IMR-90 (cell line): ENCODE data around the gene STXBP4. TPM values are rescaled to one million over a fixed set of nuclear protein-coding genes. Genes with fewer than 3 reads are reported as not detected.

Experiments used
- ATAC-seq: fragments of 200-7000 bp; cut with Tn5 transposase; 2 replicates; pipeline ENCODE4 v1.9.1; 2020; ENCODE audit warnings: low read depth, mild to moderate bottlenecking, moderate library complexity
- BruUV-seq: library from RNA; stranded (reverse); fragments of 400-500 nt; replicated peaks from 2 replicates; lab custom pipeline; 2021; lab: Mats Ljungman, UMichigan
- CTCF ChIA-PET: fragments of 300-600 bp; formaldehyde crosslinking; extraction: SDS; loops from one replicate; lab custom pipeline; 2021; ENCODE audit warnings: antibody characterized with exemption; lab: Yijun Ruan, JAX
- POLR2A ChIA-PET: fragments of 300-600 bp; sonication (Branson Sonifier 250); formaldehyde crosslinking; loops from one replicate; lab custom pipeline; 2022; ENCODE audit warnings: antibody characterized with exemption; ENCODE audit not compliant: unreplicated experiment; lab: Charles Lee
- DNase-seq: peaks from one replicate; pipeline ENCODE4 v3.0.0; 2013
- H2AFZ ChIP-seq: replicated peaks from 2 replicates; pipeline ENCODE3; 2013; ENCODE audit warnings: low read length, mild to moderate bottlenecking; ENCODE audit not compliant: poor library complexity
- H2AK5ac ChIP-seq: 2 replicates; pipeline ENCODE4 v1.6.1; 2013; ENCODE audit warnings: low read depth, low read length, inconsistent platforms
- H2AK9ac ChIP-seq: replicated peaks from 2 replicates; pipeline ENCODE3; 2013; ENCODE audit warnings: mild to moderate bottlenecking, low read depth, low read length, moderate library complexity; ENCODE audit not compliant: poor library complexity
- H2BK120ac ChIP-seq: 2 replicates; pipeline ENCODE4 v1.6.1; 2013; ENCODE audit warnings: low read depth, low read length, inconsistent platforms
- H2BK15ac ChIP-seq: 3 replicates; pipeline ENCODE4 v1.6.1; 2013; ENCODE audit warnings: low read depth, low read length, inconsistent platforms
- H2BK20ac ChIP-seq: 2 replicates; pipeline ENCODE4 v1.6.1; 2013; ENCODE audit warnings: low read depth, mild to moderate bottlenecking, inconsistent platforms, low read length, moderate library complexity
- H2BK5ac ChIP-seq: 2 replicates; pipeline ENCODE4 v1.6.1; 2013; ENCODE audit warnings: mild to moderate bottlenecking, low read depth, low read length, inconsistent platforms; ENCODE audit not compliant: poor library complexity, severe bottlenecking
- H3K14ac ChIP-seq: replicated peaks from 2 replicates; pipeline ENCODE4 v1.6.1; 2013; ENCODE audit warnings: low read depth, low read length, inconsistent platforms
- H3K18ac ChIP-seq: 2 replicates; pipeline ENCODE4 v1.6.1; 2013; ENCODE audit warnings: low read depth, low read length, control low read depth
- H3K23ac ChIP-seq: 2 replicates; pipeline ENCODE4 v1.6.1; 2013; ENCODE audit warnings: low read depth, low read length, inconsistent platforms
- H3K27ac ChIP-seq: 2 replicates; pipeline ENCODE4 v1.5.1; 2013; ENCODE audit warnings: mild to moderate bottlenecking, control low read depth, low read length; ENCODE audit not compliant: insufficient read depth
- H3K27me3 ChIP-seq: 2 replicates; pipeline ENCODE4 v1.6.1; 2013; ENCODE audit warnings: low read length; ENCODE audit not compliant: control insufficient read depth, insufficient read depth
- H3K36me3 ChIP-seq: 2 replicates; pipeline ENCODE4 v1.6.1; 2013; ENCODE audit warnings: low read length, mixed read lengths; ENCODE audit not compliant: control insufficient read depth, insufficient read depth
- H3K4ac ChIP-seq: 2 replicates; pipeline ENCODE4 v1.6.1; 2013; ENCODE audit warnings: low read depth, low read length, inconsistent platforms
- H3K4me1 ChIP-seq: 2 replicates; pipeline ENCODE4 v1.6.1; 2013; ENCODE audit warnings: low read length, mixed read lengths; ENCODE audit not compliant: control insufficient read depth, insufficient read depth
- H3K4me2 ChIP-seq: 2 replicates; pipeline ENCODE4 v1.6.1; 2013; ENCODE audit warnings: low read depth, mild to moderate bottlenecking, control low read depth, low read length, moderate library complexity
- H3K4me3 ChIP-seq: 2 replicates; pipeline ENCODE4 v1.5.1; 2013; ENCODE audit warnings: low read depth, mild to moderate bottlenecking, control low read depth, low read length, moderate library complexity; ENCODE audit not compliant: insufficient read depth
- H3K56ac ChIP-seq: 2 replicates; pipeline ENCODE4 v1.6.1; 2013; ENCODE audit warnings: low read length, inconsistent platforms; ENCODE audit not compliant: insufficient read depth; ENCODE audit errors: extremely low read depth
- H3K79me1 ChIP-seq, 2 experiments: 2 replicates each; pipeline ENCODE4 v1.6.1; 2013; ENCODE audit warnings: low read length in 2 of 2, inconsistent platforms in 1 of 2, low read depth in 1 of 2
- H3K9ac ChIP-seq: 2 replicates; pipeline ENCODE4 v1.6.1; 2013; ENCODE audit warnings: low read depth, low read length, control low read depth
- H3K9me1 ChIP-seq: 2 replicates; pipeline ENCODE4 v1.6.1; 2013; ENCODE audit warnings: low read length, inconsistent platforms; ENCODE audit not compliant: insufficient read depth
- H3K9me3 ChIP-seq: 2 replicates; pipeline ENCODE4 v1.6.1; 2013; ENCODE audit warnings: low read length; ENCODE audit not compliant: control insufficient read depth, insufficient read depth
- H4K20me1 ChIP-seq: 2 replicates; pipeline ENCODE4 v1.6.1; 2013; ENCODE audit warnings: low read length, inconsistent platforms; ENCODE audit not compliant: insufficient read depth
- H4K5ac ChIP-seq: 2 replicates; pipeline ENCODE4 v1.6.1; 2013; ENCODE audit warnings: mild to moderate bottlenecking, low read depth, low read length, control low read depth
- H4K8ac ChIP-seq, 2 experiments: 2 replicates each; pipeline ENCODE4 v1.6.1; 2013; ENCODE audit warnings: low read depth in 2 of 2, low read length in 2 of 2, control low read depth in 1 of 2, inconsistent platforms in 1 of 2
- H4K91ac ChIP-seq: 2 replicates; pipeline ENCODE4 v1.6.1; 2013; ENCODE audit warnings: low read depth, low read length, inconsistent platforms; ENCODE audit not compliant: insufficient read depth
- MAFK ChIP-seq: IDR thresholded peaks from 2 replicates; pipeline ENCODE4 v1.6.1; 2012; ENCODE audit warnings: low read depth, low read length, improper control_type of control experiment
- dilution Hi-C: fragments of 300-500 bp; cut with HindIII; formaldehyde crosslinking; loops from one replicate; pipeline ENCODE4 v1.14.3; 2018; ENCODE audit warnings: low sequenced_read_pairs; ENCODE audit not compliant: unreplicated experiment
- in situ Hi-C: fragments of 300-500 bp; cut with MboI; formaldehyde crosslinking; loops from 3 replicates; pipeline ENCODE4 v1.14.3; 2019; ENCODE audit warnings: low sequenced_read_pairs, inconsistent platforms, mixed read lengths
- intact Hi-C: fragments of 100-400 bp; cut with micrococcal nuclease; formaldehyde crosslinking; loops from 2 replicates; pipeline ENCODE4 v1.10.0; 2022
- polyA plus RNA-seq, 3 experiments: library from polyadenylated mRNA; depleted of rRNA; stranded (reverse); fragments of >200 nt; gene quantifications; 2 replicates each; pipeline ENCODE4 v1.2.3, GENCODE V29; 2012; ENCODE audit warnings: low replicate concordance in 1 of 3
- total RNA-seq: library from RNA; depleted of rRNA; stranded (reverse); fragments of >200 nt; gene quantifications from 2 replicates; pipeline ENCODE4 v1.2.3, GENCODE V29; 2012

The STXBP4 gene
- total and polyA plus RNA-seq, 2 of the 4 experiments (the other 2 are of a cell fraction): 4.1 to 20.4 TPM

DNA sequence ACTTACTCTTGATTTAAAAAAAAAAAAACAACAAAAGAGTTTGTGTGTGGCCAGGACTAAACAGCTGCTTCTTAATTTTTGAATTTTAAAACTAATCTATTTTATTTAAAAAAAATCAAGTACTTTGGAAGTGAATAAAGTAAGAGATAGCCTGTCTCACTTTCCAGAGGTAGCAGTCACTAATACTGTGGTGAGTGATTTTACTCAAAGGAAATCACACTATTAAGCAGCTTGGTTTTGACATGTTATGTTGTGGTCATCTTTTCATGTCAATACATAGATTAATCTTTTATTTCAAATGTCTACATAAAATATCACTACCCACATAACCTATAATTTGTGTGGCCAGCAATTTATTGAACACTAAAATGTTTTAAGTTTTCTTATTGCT is 194.0 kb downstream of the STXBP4 start:
- Histone ChIP-seq H3K14ac (no peak overlapping the region), H4K5ac (no peak overlapping the region), H2AFZ (no peak overlapping the region), H3K27me3 (no peaks in the 10 kb centered on the region), H4K20me1 (no peaks in the 10 kb centered on the region), H2BK120ac (no peak overlapping the region), H3K56ac (no peak overlapping the region), H3K4me1 (peaks cover 4% of the 10 kb centered on the region), H4K91ac (no peak overlapping the region), H3K36me3 (no peaks in the 10 kb centered on the region), H3K9me3 (no peaks in the 10 kb centered on the region), H4K8ac (no peak overlapping the region), H2AK9ac (no peak overlapping the region), H3K4me2 (no peak overlapping the region), H3K79me1 (no peaks in the 10 kb centered on the region), H3K27ac (no peak overlapping the region), H2AK5ac (no peak overlapping the region), H2BK5ac (no peak overlapping the region), H3K18ac (no peak overlapping the region), H3K23ac (no peak overlapping the region), H2BK20ac (no peak overlapping the region), H3K4ac (no peak overlapping the region), H3K9ac (no peak overlapping the region), H3K9me1 (peaks cover 5% of the 10 kb centered on the region; the same call in 1 of the 2 replicates), H2BK15ac (no peak overlapping the region), H3K4me3 (no peak overlapping the region)
- CTCF ChIA-PET: interaction anchor here (0.6 kb wide), 2 partner anchors 159 to 160 kb away, joined by 3 to 7 read pairs; no protein-coding TSS in a partner anchor
- POLR2A ChIA-PET: no interaction called here
- in situ Hi-C loops: no loop called here
- BruUV-seq: TSS peak; percentile 13
- TF ChIP-seq MAFK: no peak
- intact Hi-C loops: no loop called here
- dilution Hi-C loops: no loop called here
- DNase-seq (no peak), ATAC-seq (peak; percentile 27)
